HG03175 (cell line): ENCODE measurements around the gene LCN6.
A peak's percentile ranks its signal among the peaks of the same experiment; 100 is the strongest.
"Not testable (repeated sequence)": the region's sequence is repeated elsewhere in the genome, so short reads cannot be mapped to it uniquely, and the experiment has no call there.

ENCODE experiments used
- ATAC-seq: cut with Tn5 transposase; IDR thresholded peaks from one replicate; pipeline ENCODE4 v1.9.1; 2021; ENCODE audit warnings: mild to moderate bottlenecking, moderate library complexity; ENCODE audit not compliant: unreplicated experiment

LCN6 gene, protein sequence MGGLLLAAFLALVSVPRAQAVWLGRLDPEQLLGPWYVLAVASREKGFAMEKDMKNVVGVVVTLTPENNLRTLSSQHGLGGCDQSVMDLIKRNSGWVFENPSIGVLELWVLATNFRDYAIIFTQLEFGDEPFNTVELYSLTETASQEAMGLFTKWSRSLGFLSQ

DNA sequence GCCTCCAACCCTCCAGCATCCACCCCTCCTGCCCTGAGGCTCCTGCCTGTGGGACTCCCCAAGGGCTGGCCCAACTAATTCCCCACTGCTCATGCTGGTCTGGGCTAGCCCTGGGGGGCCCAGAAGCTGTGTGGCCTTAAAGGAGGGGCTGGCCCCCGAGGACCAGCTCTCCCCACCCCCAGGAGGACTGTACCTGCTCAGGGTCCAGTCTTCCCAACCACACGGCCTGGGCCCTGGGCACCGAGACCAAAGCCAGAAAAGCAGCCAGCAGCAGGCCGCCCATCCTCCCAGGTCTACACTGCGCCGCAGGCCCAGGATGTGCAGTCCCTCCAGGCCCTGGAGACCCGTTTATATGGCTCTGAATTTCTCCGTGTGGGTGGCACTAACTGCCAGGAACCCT is at the start of gene LCN6:
Gene LCN6 (minus strand): TSS at position 325 of the 400 bp plus-strand sequence. CDS start 42 bp downstream, at position 283.
- ATAC-seq: no peak

DNA sequence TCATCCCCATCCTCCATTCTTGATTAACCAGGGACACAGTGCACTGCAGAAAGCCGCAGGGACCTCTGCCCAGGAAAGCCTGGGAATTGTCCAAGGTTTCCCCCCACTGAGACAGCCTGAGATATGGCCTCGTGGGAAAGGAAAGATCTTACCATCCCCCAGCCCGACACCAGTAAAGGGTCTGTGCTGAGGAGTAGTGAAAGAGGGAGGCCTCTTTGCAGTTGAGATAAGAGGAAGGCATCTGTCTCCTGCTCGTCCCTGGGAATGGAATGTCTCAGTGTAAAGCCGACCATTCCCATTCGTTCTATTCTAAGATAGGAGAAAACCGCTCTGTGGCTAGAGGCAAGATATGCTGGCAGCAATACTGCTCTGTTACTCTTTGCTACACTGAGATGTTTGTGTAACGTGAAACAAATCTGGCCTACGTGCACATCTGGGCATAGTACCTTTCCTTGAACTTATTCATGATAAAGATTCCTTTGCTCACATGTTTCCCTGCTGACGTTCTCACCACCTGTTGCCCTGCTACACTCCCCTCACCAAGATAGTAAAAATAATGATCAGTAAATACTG is 48.5 kb upstream of the LCN6 start:
- ATAC-seq: not testable (repeated sequence)

DNA sequence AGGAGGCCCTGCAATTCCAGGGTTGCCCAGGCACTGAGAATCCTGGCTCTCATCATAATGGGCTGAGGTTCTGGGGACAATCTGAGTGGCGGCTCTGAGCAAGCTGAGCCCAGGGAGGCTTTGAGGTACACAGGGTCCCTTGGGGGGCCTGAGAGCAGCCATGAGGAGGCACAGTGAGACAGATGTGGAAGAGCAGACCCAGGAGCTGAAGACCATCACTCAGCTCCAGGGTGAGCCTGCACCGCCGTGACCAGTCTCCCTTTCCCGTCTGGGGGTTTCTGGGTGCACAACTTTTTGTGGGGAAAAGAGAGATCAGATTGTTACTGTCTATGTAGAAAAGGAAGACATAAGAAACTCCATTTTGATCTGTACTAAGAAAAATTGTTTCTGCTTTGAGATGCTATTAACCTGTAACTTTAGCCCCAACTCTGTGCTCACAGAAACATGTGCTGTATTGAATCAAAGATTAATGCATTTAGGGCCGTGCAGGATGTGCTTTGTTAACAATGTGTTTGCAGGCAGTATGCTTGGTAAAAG is 48.0 kb upstream of the LCN6 start, which contains the start of gene CCDC183:
Gene CCDC183 (plus strand): TSS at position 101 of the 537 bp plus-strand sequence. CDS start 60 bp downstream, at position 161.
- no peak for ATAC-seq

DNA sequence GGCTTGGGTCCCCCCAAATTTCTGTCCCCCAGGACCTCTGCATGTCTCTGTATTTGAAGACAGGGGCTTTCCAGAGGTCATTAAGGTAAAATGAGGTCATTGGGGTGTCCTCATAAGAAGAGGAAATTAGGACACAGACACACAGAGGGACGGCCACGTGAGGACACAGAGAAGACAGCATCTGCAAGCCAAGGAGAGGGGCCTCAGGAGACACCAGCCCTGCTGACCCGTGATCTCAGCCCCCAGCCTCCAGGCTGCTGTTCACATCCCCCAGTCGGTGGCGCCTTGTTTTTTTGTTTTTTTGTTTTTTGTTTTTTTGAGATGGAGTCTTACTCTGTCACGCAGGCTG is 46.6 kb upstream of the LCN6 start:
- ATAC-seq: no peak

DNA sequence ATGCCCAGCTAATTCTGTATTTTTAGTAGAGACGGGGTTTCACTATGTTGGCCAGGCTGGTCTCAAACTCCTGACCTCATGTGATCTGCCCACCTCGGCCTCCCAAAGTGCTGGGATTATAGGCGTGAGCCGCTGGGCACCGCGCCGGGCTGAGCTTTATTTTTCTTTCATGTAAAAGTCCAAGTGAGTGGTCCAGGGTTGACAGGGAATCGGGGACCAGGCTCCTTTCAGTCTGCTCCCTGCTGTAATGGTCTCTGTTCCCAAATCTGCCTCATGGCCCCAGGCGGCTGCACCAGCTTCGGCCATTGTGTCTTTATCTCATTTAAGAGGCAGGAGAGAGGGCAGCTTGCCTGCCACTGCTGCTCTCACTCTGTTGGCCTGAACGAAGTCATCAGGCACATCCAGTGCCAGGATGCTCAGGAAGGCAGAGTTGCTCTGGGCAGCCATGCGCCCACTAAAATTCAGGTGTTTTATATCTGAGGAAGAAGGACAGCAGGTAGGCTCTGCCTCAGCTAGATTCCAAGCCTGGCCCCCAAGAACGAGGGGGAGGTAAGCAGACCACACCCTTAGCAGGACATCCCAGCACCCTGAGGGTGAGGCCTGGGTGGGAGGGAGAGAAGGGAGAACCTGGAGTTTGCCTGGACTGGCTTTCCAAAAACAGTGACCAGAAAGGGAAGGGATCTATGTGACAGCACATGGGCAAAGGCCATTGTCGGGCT is 46.1 kb upstream of the LCN6 start:
- no peak for ATAC-seq

DNA sequence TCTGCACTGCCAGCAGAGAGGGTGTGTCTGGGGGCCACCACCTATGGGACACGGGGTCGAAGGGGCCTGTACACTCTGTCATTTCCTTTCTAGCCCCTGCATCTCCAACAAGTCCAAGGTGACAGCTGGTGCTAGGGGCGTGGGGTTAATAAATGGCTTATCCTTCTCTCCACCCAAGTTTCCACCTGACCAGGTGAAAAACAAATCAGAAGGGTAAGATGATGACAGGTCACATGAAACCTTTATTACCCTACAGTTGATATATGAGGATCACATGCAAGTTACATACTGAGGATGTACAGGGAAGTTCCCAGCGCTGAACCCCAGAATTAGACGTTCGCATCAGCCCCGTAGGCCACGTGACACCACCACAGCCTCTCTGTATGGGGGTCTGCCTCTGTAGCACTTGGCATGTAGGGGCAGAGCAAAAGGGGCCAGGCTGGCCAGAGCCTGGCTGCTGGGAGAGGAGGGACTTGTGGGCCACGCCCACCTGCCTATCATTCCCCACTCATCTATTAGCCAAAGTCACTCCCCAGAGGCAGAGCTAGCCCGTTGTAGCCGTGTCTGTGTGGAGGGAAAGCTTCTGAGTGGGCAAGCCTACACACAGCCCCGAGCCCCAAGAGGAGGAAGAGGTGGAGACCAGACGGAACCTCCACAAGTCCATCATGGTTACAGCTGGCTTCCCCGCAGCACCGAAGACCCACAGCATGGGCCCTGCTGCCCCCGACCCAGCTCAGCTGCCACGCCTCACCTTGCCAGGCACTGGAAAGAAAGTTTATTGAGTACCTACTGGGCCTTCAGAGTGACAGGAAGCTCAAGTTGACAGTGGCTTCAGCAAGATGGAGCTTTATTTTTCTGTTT is 45.0 kb upstream of the LCN6 start:
- ATAC-seq: no peak

DNA sequence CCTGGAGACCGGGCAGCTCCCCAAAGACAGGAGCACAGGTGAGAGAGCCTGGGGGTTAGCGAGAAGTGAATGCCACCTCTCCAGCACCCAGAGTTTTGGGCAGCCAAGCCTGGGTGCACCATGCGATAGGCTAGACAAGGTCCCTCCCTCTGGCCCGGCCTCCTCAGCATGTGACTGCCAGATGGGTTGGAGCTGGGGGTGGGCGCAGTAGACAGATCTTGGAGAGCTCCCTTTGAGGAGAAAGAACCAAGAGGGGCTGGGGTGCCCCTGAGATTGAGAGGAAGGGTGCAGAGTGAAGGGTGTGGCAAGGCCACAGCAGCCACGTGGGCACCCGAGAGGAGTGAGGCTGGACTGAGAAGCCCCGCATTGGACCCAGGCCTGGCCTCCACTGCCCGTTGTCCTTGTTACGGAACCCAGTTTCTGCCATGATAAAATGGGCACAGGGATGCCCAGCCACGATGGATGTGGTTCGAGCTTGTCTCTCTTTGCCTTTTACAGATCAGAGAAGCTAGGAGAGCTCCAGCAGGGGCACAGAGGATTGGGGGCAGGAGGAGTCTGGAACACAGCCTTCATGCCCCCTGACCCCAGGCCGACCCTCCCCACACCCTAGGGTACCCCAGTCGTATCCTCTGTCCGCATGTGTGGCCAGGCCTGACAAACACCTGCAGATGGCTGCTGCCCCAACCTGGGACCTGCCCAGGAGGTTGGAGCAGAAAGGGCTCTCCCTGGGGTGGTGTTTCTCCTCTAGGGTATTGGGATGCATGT is 44.2 kb upstream of the LCN6 start:
- ATAC-seq: no peak

DNA sequence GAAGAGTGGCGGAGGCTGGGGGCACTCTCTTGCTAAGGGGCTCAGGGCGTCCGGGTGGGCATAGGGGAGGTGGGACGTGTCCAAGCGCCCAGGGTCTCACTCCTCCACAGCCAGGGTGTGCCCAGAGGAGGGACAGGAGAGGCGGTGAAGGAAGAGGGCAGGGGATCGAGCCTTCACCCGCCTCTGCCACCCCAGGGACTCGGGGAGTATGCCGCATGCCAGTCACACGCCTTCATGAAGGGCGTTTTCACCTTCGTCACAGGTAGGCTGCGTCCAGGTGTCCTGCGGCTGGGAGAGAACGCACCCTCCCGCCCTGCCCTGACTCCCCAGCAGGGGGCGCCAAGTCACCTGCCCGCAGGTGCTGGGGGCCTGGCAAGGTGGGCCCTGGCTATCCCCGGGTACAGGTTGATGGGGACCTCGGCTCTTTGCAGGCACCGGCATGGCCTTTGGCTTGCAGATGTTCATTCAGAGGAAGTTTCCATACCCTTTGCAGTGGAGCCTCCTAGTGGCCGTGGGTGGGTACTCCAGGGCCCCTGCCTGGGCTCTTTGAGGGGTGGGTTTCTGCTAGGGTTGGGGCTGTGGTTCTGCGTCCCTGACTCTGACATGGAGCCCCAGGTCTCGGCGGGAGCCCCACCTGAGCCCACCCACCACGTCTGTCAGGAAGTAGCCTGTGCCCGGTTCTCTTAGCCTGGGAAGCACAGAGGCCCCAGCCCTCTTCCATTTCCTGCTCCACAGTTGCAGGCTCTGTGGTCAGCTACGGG is 43.4 kb upstream of the LCN6 start:
- ATAC-seq: peak; percentile 6

DNA sequence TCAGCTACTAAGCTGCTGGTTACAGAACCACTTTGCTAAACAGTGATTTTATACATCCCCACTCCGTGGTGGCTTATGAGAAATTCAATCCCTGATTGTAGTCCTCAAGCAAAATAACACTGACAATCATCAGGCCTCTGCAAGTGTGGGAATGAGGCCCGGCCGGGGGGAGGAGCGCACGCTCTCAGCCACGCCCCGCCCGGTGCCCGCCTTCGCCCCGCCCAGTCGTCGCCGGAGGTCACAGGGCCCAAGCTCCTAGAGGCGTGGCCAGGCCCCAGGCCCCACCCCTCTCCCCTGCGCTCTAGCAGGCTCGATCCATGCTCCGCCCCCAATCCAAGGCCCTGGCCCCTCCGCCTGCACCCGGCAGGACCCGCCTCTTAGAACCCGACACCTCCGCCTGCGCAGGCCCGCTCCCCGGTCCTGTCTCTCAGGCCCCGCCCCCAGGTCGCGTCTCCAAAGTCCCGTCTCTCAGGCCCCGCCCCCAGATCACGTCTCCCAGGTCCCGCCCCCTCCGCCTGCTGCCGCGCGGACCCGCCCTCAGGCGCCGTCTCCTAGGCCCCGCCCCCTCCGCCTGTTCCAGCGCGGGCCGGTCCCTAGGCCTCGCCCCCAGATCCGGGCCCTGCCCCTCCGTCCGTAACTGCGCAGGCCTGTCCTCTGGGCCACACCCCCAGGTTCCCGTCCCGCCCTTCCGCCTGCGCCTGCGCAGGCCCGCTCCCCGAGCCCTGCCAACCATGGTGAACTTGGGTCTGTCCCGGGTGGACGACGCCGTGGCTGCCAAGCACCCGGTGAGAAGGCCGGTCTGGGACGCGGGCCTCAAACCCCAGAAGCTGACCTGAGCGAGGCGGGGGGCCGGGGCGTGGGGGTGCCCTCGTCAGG is 42.6 kb upstream of the LCN6 start, which contains the start of gene TMEM141:
Gene TMEM141 (plus strand): TSS at position 705 of the 876 bp plus-strand sequence. CDS start 27 bp downstream, at position 732.
- ATAC-seq: peak; percentile 84

DNA sequence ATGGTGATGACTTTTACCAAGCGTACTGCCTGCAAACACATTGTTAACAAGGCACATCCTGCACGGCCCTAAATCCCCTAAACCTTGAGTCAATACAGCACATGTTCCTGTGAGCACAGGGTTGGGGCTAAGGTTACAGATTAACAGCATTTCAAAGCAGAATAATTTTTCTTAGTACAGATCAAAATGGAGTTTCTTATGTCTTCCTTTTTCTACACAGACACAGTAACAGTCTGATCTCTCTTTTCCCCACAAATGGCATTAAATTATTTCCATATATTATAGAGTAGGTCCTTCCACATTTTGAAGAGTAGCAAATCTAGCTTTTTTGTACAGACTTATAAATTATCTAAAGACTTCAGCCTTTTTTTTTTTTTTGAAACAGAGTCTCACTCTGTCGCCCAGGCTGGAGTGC is 41.2 kb upstream of the LCN6 start:
- ATAC-seq: no peak

DNA sequence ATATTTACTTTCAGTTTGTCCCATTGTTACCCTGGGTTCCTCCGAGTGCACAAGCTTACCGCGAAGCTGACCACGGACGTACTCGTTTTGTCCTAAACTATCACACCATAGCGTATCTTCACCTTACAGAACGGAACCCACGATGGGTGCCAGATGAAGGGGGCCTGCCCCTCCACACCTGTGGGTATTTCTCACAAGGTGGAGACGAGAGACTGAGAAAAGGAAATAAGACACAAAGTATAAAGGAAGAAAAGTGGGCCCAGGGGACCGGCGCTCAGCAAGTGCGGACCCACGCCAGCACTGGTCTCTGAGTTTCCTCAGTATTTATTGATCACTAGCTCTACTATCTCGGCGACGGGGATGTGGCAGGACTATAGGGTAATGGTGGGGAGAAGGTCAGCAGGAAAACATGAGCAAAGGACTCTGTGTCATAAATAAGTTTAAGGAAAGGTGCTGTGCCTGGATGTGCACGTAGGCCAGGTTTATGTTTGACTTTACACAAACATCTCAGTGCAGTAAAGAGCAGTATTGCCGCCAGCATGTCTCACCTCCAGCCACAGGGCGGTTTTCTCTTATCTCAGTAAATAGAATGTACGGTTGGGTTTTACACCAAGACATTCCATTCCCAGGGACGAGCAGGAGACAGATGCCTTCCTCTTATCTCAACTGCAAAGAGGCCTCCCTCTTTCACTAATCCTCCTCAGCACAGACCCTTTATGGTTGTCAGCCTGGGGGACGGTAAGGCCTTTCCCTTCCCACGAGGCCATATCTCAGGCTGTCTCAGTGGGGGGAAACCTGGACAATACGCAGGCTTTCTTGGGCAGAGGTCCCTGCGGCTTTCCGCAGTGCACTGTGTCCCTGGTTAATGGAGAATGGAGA is 40.6 kb upstream of the LCN6 start:
- not testable (repeated sequence) for ATAC-seq

DNA sequence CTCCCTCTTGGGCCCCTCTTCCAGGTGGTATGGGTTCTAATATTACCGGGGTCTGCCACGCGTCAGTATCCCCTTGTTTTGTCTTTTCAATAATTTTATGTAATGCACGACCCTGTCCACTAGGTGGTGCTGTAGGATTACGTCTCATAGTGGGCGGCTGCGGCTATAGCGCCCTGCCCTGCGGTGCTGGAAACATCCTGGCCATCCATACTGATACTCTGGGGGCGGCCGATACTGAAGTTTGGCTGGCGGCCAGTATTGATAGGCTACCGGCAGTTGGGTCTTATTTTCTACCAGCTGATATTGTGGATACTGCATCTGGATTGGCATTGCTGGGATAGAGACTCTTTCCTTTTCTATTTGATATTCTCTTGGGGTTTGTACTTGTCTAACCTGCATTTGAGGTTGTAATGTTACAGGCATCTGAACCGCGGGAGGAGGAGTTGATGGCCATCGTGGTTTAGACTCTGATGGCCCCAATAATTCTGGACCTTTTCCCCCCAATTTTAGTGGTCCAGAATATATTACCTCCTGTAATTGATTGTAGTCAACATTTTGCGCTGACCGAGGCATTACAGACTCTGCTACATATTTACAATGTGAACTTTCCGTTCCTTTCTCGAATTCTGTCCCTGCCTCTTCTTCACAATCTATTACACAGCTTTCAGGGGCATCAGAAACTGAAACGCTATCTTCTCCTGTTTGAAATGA is 39.5 kb upstream of the LCN6 start:
- no peak for ATAC-seq

DNA sequence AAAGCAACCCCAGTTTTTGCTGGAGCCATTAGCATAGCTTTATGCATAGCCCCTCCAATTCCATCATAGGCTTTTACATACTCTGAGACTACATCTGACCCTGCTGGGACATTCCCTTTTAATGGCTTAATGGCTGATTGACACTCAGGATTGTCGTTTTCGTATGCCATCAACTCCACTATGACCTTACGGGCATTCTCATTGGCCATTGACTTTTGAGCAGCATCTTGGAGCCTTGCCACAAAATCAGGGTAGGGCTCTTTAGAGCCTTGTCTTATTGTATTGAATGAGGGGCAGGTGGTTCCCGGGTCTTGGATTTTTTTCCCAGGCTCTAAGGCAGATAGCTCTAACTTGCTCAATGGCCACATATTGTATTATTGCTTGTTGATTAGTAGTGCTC is 38.7 kb upstream of the LCN6 start:
- ATAC-seq: not testable (repeated sequence)

DNA sequence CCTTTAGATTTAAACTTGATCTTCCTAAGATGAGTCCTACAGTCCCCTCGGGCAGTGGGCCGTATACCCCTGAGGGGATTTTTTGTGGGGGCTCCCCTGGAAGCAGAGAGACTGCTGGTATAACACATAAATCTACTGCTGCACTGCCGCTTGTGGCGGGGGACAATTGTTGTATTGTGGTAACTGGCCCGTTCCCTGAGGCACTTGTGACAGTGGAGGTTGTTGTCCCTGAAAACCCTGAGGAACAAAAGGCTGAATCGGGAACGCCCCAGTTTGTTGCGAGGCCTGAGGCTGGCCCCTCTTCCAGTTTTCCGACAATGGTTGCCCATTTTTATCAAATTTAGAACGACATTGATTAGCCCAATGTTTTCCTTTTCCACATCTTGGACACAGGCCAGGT is 38.1 kb upstream of the LCN6 start:
- no peak for ATAC-seq

DNA sequence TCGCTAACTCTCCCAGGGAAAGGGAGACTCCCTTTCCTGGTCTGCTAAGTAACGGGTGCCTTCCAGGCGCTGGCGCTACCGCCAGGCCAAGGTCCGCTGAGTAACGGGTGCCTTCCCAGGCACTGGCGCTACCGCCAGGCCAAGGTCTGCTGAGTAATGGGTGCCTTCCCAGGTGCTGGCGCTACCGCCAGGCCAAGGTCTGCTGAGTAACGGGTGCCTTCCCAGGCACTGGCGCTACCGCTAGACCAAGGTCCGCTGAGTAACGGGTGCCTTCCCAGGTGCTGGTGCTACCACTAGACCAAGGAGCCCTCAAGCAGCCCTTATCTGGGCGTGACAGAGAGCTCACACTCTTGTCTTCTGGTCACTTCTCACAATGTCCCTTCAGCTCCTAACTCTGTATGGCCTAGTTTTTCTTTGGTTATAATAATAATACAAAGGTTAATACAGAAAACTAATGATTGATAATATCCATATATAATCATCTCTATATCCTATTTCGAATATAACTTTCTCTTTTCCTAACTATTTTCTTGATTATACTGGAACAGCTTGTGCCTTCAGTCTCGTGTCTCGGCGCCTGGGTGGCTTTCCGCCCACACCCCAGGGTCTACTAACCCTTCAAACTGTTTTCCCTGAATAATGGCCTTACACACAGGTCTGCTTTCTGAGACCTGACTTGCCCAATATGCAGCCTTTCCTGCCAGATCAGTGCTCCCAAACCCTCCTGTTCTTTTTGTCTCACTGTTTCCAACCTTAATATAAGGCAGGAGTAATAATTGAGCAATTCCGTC is 37.4 kb upstream of the LCN6 start:
- ATAC-seq: not testable (repeated sequence)

DNA sequence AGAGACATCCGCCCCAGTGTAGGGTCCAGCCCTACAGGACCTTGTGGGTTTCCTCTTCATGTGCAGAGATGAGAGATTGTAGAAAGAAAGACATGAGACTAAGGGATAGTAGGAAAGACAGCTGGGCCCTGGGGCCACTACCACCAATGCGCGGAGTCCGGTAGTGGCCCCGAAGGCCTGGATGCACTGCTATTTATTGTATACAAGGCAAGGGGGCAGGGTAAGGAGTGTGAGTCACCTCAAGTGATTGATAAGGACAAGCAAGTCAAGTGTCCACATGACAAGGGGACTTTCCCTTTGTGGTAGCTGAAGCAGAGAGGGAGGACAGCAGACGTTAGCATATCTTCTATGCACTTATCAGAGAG is 36.7 kb upstream of the LCN6 start:
- no peak for ATAC-seq
